OCI-LY7 (cell line): ENCODE measurements around the gene SUPT4H1.
"Not testable (repeated sequence)": the region's sequence is repeated elsewhere in the genome, so short reads cannot be mapped to it uniquely, and the experiment has no call there.

Source experiments
- EZH2phosphoT487 ChIP-seq: fragments of 200-600 bp; sonication (generic); IDR thresholded peaks from 2 replicates; pipeline ENCODE4 v1.6.1; 2018; ENCODE audit warnings: low read depth, borderline replicate concordance, mild to moderate bottlenecking, mixed run types, antibody characterized with exemption, low read length, moderate library complexity, mixed read lengths
- TF ChIP-seq, protein P1 (sequence below): fragments of 200-600 bp; sonication (generic); conservative IDR thresholded peaks from 2 replicates; pipeline ENCODE4 v1.5.1; 2014; ENCODE audit warnings: mild to moderate bottlenecking, antibody characterized with exemption, low read length, moderate library complexity, mixed read lengths

DNA sequence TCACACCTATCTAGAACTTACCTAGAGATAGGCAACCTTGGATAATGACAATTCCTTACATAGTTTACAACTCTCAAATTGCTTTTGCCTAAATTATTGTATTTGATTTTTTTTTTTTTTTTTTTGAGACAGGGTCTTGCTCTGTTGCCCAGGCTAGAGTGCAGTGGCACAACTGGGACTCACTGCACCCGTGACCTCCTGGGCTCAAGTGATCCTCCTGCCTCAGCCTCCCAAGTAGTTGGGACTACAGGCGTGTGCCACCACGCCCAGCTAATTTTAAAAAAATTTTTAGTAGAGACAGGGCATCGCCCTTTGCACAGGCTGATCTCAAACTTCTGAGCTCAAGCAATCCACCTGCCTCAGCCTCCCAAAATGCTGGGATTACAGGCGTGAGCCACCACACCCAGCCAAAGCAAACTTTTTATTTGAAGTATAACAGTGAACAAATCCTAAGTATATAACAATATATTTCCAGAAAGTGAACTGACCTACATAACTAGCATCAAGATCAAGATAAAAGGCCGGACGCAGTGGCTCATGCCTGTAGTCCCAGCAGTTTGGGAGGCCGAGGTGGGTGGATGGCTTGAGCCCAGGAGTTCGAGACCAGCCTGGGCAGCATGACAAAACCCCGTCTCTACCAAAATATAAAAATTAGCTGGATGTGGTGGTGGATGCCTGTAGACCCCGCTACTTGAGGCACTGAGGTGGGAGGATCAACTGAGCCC, 10.7 kb downstream of the SUPT4H1 start:
- TF ChIP-seq, protein P1, sequence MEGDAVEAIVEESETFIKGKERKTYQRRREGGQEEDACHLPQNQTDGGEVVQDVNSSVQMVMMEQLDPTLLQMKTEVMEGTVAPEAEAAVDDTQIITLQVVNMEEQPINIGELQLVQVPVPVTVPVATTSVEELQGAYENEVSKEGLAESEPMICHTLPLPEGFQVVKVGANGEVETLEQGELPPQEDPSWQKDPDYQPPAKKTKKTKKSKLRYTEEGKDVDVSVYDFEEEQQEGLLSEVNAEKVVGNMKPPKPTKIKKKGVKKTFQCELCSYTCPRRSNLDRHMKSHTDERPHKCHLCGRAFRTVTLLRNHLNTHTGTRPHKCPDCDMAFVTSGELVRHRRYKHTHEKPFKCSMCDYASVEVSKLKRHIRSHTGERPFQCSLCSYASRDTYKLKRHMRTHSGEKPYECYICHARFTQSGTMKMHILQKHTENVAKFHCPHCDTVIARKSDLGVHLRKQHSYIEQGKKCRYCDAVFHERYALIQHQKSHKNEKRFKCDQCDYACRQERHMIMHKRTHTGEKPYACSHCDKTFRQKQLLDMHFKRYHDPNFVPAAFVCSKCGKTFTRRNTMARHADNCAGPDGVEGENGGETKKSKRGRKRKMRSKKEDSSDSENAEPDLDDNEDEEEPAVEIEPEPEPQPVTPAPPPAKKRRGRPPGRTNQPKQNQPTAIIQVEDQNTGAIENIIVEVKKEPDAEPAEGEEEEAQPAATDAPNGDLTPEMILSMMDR, result not testable (repeated sequence)
- not testable (repeated sequence) for TF ChIP-seq EZH2phosphoT487
